Panc1 (cell line): ENCODE measurements around the gene CSTF3. TPM values are rescaled to one million over a fixed set of nuclear protein-coding genes. Genes with fewer than 3 reads are reported as not detected.
A peak's percentile ranks its signal among the peaks of the same experiment; 100 is the strongest.

Experiments used
- ATAC-seq: fragments of 200-7000 bp; cut with Tn5 transposase; 2 replicates; pipeline ENCODE4 v1.9.1; 2020; ENCODE audit warnings: mild to moderate bottlenecking, moderate library complexity
- BruUV-seq: library from RNA; stranded (reverse); fragments of 400-500 nt; replicated peaks from 2 replicates; lab custom pipeline; 2021; lab: Mats Ljungman, UMichigan
- CTCF ChIA-PET: fragments of 300-600 bp; sonication (Branson Sonifier 250); formaldehyde crosslinking; loops from one replicate; lab custom pipeline; 2022; ENCODE audit warnings: antibody characterized with exemption; lab: Charles Lee
- POLR2A ChIA-PET: fragments of 300-600 bp; sonication (Branson Sonifier 250); formaldehyde crosslinking; loops from one replicate; lab custom pipeline; 2022; ENCODE audit warnings: antibody characterized with exemption; lab: Charles Lee
- DNase-seq: peaks from one replicate; pipeline ENCODE4 v3.0.0-alpha.2; 2010; ENCODE audit warnings: low read depth, low spot score
- H3K27ac ChIP-seq: 2 replicates; pipeline ENCODE4 v1.5.1; 2011; ENCODE audit warnings: mild to moderate bottlenecking, low read length, inconsistent platforms
- H3K27me3 ChIP-seq: fragments of 200-500 bp; sonication (Bioruptor generic); 2 replicates; pipeline ENCODE4 v1.6.0; 2014; ENCODE audit warnings: low read length, inconsistent platforms; ENCODE audit not compliant: control insufficient read depth, insufficient read depth
- H3K36me3 ChIP-seq: fragments of 200-500 bp; sonication (Bioruptor generic); 2 replicates; pipeline ENCODE4 v1.5.1; 2014; ENCODE audit warnings: inconsistent platforms, mild to moderate bottlenecking, low read length, moderate library complexity; ENCODE audit not compliant: control insufficient read depth, insufficient read depth
- H3K4me1 ChIP-seq: 2 replicates; pipeline ENCODE4 v1.5.1; 2011; ENCODE audit warnings: inconsistent platforms, mild to moderate bottlenecking, low read length, moderate library complexity; ENCODE audit not compliant: control insufficient read depth, insufficient read depth
- H3K4me3 ChIP-seq, 2 experiments: 2 replicates each; pipeline ENCODE4 v1.5.1; 2011 to 2012; ENCODE audit warnings: low read depth in 2 of 2, low read length in 2 of 2, mild to moderate bottlenecking in 2 of 2, inconsistent platforms in 1 of 2, moderate library complexity in 1 of 2
- H3K9me3 ChIP-seq: fragments of 200-500 bp; sonication (Bioruptor generic); 2 replicates; pipeline ENCODE4 v1.5.1; 2014; ENCODE audit warnings: low read depth, mild to moderate bottlenecking, inconsistent platforms, low read length, moderate library complexity; ENCODE audit not compliant: control insufficient read depth, insufficient read depth
- POLR2AphosphoS5 ChIP-seq: IDR thresholded peaks from 2 replicates; pipeline ENCODE4 v1.6.1; 2012; ENCODE audit warnings: mild to moderate bottlenecking, low read depth, low read length, moderate library complexity
- SIN3A ChIP-seq: IDR thresholded peaks from 2 replicates; pipeline ENCODE4 v1.6.1; 2012; ENCODE audit warnings: low read depth, mild to moderate bottlenecking, low read length, moderate library complexity, borderline replicate concordance; ENCODE audit not compliant: insufficient read depth
- TCF7L2 ChIP-seq: IDR thresholded peaks from 2 replicates; pipeline ENCODE4 v1.6.1; 2011; ENCODE audit warnings: mild to moderate bottlenecking, low read depth, low read length, inconsistent platforms
- in situ Hi-C: cut with HindIII; loops from 2 replicates; pipeline ENCODE4 v1.10.0; 2016; ENCODE audit warnings: low sequenced_read_pairs, low pct_unique_long_range_greater_than_20kb
- intact Hi-C: fragments of 100-400 bp; cut with micrococcal nuclease; formaldehyde crosslinking; loops from one replicate; pipeline ENCODE4 v1.10.0; 2022; ENCODE audit not compliant: unreplicated experiment
- total RNA-seq: library from RNA; stranded (reverse); gene quantifications from one replicate; pipeline ENCODE4 v1.2.1, GENCODE V29; 2021; ENCODE audit not compliant: unreplicated experiment
- TF ChIP-seq, protein P1 (sequence below): fragments of 450-650 bp; IDR thresholded peaks from 2 replicates; pipeline ENCODE4 v1.5.1; 2017; ENCODE audit warnings: mild to moderate bottlenecking
- TF ChIP-seq, protein P2 (sequence below), 2 experiments: IDR thresholded peaks; 2 replicates each; pipeline ENCODE4 v1.6.1; 2011 to 2012; ENCODE audit warnings: low read depth in 2 of 2, control low read depth in 1 of 2, low read length in 1 of 2, mild to moderate bottlenecking in 1 of 2, moderate library complexity in 1 of 2; ENCODE audit not compliant: insufficient read depth in 1 of 2

CSTF3 gene
- total RNA-seq, 1 experiment from 2014 or later: 29.8 TPM

DNA sequence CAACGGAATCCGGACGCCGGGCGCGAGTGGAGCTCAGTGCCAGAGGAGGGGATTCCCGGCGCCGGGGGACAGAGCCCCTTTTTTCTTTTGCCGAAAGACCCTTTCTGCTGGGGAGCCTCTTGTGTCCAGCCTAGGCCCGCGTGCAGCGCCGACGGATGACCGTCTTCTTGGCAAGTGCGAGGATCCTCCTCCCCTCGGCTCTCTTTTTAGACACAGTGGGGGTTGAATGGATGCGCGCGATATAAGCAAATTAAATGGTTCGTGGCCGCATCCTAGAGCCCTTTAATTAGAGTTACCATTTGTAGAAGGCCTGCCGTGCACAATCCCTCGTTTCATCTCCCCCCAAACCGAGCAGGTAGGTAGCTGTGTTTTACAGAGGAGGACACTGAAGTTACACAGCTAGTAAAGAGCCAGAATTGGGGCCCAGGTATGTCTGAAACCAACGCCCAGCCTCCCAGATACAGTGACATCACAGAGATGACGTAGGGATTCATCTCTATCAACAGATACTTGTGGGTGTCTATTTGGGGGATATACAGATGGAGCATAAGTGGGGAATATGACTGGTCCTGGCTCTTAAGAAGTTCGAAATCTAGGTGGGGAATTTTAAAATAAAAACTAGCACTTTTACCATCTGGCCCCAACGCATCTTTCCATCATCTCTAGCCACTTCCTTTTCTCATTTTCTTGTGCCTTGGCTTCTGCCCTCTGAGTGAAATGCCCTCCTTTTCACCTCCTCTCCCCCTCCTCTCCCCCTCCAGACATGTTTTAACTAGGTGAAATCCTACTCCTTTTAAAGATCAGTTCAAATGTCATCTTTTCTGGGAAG, 121.0 kb downstream of the CSTF3 start:
- in situ Hi-C loops: no loop called here
- no TSS peak for BruUV-seq
- intact Hi-C loops: no loop called here
- TF ChIP-seq, protein P1, sequence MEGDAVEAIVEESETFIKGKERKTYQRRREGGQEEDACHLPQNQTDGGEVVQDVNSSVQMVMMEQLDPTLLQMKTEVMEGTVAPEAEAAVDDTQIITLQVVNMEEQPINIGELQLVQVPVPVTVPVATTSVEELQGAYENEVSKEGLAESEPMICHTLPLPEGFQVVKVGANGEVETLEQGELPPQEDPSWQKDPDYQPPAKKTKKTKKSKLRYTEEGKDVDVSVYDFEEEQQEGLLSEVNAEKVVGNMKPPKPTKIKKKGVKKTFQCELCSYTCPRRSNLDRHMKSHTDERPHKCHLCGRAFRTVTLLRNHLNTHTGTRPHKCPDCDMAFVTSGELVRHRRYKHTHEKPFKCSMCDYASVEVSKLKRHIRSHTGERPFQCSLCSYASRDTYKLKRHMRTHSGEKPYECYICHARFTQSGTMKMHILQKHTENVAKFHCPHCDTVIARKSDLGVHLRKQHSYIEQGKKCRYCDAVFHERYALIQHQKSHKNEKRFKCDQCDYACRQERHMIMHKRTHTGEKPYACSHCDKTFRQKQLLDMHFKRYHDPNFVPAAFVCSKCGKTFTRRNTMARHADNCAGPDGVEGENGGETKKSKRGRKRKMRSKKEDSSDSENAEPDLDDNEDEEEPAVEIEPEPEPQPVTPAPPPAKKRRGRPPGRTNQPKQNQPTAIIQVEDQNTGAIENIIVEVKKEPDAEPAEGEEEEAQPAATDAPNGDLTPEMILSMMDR: no peak
- no peak; the same call in 1 of the 2 replicates for TF ChIP-seq SIN3A
- no peak for TF ChIP-seq POLR2AphosphoS5
- no peak for TF ChIP-seq TCF7L2
- TF ChIP-seq, protein P2, sequence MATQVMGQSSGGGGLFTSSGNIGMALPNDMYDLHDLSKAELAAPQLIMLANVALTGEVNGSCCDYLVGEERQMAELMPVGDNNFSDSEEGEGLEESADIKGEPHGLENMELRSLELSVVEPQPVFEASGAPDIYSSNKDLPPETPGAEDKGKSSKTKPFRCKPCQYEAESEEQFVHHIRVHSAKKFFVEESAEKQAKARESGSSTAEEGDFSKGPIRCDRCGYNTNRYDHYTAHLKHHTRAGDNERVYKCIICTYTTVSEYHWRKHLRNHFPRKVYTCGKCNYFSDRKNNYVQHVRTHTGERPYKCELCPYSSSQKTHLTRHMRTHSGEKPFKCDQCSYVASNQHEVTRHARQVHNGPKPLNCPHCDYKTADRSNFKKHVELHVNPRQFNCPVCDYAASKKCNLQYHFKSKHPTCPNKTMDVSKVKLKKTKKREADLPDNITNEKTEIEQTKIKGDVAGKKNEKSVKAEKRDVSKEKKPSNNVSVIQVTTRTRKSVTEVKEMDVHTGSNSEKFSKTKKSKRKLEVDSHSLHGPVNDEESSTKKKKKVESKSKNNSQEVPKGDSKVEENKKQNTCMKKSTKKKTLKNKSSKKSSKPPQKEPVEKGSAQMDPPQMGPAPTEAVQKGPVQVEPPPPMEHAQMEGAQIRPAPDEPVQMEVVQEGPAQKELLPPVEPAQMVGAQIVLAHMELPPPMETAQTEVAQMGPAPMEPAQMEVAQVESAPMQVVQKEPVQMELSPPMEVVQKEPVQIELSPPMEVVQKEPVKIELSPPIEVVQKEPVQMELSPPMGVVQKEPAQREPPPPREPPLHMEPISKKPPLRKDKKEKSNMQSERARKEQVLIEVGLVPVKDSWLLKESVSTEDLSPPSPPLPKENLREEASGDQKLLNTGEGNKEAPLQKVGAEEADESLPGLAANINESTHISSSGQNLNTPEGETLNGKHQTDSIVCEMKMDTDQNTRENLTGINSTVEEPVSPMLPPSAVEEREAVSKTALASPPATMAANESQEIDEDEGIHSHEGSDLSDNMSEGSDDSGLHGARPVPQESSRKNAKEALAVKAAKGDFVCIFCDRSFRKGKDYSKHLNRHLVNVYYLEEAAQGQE (IDR thresholded peaks at IDR 0.05; ENCODE audit: insufficient read depth in 1 of 2, low read depth in 2 of 2, low read length in 1 of 2): no peak
- Histone ChIP-seq H3K27ac (peak overlapping the region; percentile 88), H3K27me3 (no peaks in the 10 kb centered on the region), H3K9me3 (no peaks in the 10 kb centered on the region), H3K4me1 (peaks cover 9% of the 10 kb centered on the region), H3K4me3 (peak overlapping the region; percentile 74 to 86), H3K36me3 (0 out of 2 replicates have a peak, but pooled peaks cover 2% of the 10 kb centered on the region)
- ChIA-PET POLR2A (interaction anchor here (0.6 to 0.7 kb wide), 4 partner anchors 33 to 664 kb away, joined by 3 to 9 read pairs (median 4); no protein-coding TSS in a partner anchor), CTCF (interaction anchor here (0.6 kb wide), 1 partner anchor 788 kb away, joined by 3 read pairs; no protein-coding TSS in a partner anchor)
- peak; percentile 5 for ATAC-seq
- DNase-seq: no peak

DNA sequence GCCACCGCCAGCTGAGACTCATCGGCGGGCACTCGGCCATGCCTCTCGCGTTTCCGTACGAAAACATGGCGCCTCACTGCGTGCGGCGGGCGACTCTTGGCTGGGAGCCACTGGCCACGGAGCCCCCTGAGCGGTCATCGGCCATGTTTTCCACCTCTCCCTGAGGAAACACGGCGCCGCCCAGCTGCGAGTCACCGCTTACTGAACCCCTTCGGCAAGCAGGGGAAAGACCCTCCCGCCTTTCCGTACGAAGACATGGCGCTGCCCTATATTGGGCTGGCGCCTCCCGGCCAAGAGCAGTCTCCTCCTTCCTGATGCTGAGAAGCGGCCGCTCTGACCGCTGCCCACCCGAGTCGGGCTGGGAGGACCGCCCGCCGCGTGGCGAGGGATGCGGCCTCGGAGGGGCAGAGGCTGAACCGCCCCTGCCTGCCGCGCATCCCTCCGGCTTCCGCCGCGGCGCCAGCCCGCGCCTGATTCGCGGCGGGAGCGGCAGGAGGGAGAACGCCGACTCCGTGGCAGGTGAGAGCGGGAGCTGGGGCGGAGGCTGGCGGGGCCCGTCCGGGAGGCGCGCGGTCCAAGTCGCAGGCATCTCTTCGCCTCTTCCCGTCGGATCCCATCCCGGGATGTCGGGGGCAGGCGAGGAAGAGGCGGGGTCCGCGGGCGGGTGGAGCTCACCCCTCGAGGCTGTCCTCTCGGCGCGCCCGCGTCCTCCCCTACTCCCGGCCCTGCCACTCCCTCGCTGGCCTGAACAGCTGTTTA, 121.8 kb downstream of the CSTF3 start, which contains the start of gene TCP11L1:
Gene TCP11L1 (plus strand): TSS at position 299 of the 759 bp plus-strand sequence. CDS start 4,202 bp downstream, outside the sequence.
- Histone ChIP-seq H3K9me3 (no peaks in the 10 kb centered on the region), H3K4me3 (peak within 1 kb of the TSS; percentile 74 to 86), H3K4me1 (peaks cover 9% of the 10 kb centered on the region), H3K27me3 (no peaks in the 10 kb centered on the region), H3K27ac (peak within 1 kb of the TSS; percentile 88), H3K36me3 (no peaks in the 10 kb centered on the region)
- CTCF ChIA-PET: interaction anchor here (0.6 kb wide), 1 partner anchor 789 kb away, joined by 3 read pairs; no protein-coding TSS in a partner anchor
- intact Hi-C loops (no loop called here), in situ Hi-C loops (no loop called here)
- DNase-seq (peak; percentile 51), ATAC-seq (peak; percentile 95)
- no TSS peak for BruUV-seq
- peak; percentile 86; the same call in 1 of the 2 replicates for TF ChIP-seq SIN3A
- TF ChIP-seq, protein P1: no peak
- TF ChIP-seq POLR2AphosphoS5: peak; percentile 76
- peak; percentile 74 for TF ChIP-seq TCF7L2
- TF ChIP-seq, protein P2 (IDR thresholded peaks at IDR 0.05; ENCODE audit: insufficient read depth in 1 of 2, low read depth in 2 of 2, low read length in 1 of 2): no peak
- POLR2A ChIA-PET: interaction anchor here (0.5 to 0.7 kb wide), 6 partner anchors 32 to 663 kb away, joined by 3 to 9 read pairs (median 4); no protein-coding TSS in a partner anchor
